SK-N-MC (cell line): ENCODE data around the gene MYCBPAP.

Source experiments
- DNase-seq: peaks from one replicate; pipeline ENCODE4 v3.0.0-alpha.2; 2011; ENCODE audit warnings: low read depth, low spot score
- H3K27ac ChIP-seq: fragments of 200-600 bp; sonication (generic); 2 replicates; pipeline ENCODE4 v1.5.1; 2016; ENCODE audit warnings: mixed run types
- H3K36me3 ChIP-seq: fragments of 200-600 bp; sonication (generic); 2 replicates; pipeline ENCODE4 v1.6.1; 2017; ENCODE audit warnings: antibody characterized with exemption, low read length, mixed read lengths; ENCODE audit not compliant: insufficient read depth
- H3K4me3 ChIP-seq: fragments of 200-600 bp; sonication (generic); 2 replicates; pipeline ENCODE4 v1.5.1; 2016
- H3K9ac ChIP-seq: fragments of 200-600 bp; sonication (generic); 2 replicates; pipeline ENCODE4 v1.8.0; 2017; ENCODE audit warnings: mixed run types, mixed read lengths; ENCODE audit not compliant: insufficient read length
- H3K9me3 ChIP-seq: fragments of 200-600 bp; sonication (generic); 2 replicates; pipeline ENCODE4 v1.6.1; 2017; ENCODE audit warnings: low read depth, mild to moderate bottlenecking, antibody characterized with exemption, low read length, moderate library complexity, mixed read lengths
- EZH2 ChIP-seq: fragments of 200-600 bp; sonication (generic); IDR thresholded peaks from one replicate; pipeline ENCODE4 v1.6.1; 2017; ENCODE audit warnings: antibody characterized with exemption
- FOXP2 ChIP-seq: optimal IDR thresholded peaks from 2 replicates; pipeline ENCODE3; 2011; ENCODE audit warnings: mild to moderate bottlenecking, moderate library complexity; ENCODE audit not compliant: insufficient read depth; ENCODE audit errors: extremely low read length, control extremely low read depth
- POLR2AphosphoS5 ChIP-seq: IDR thresholded peaks from 2 replicates; pipeline ENCODE4 v1.6.1; 2012; ENCODE audit warnings: mild to moderate bottlenecking, low read depth, low read length, borderline replicate concordance

Gene MYCBPAP

DNA sequence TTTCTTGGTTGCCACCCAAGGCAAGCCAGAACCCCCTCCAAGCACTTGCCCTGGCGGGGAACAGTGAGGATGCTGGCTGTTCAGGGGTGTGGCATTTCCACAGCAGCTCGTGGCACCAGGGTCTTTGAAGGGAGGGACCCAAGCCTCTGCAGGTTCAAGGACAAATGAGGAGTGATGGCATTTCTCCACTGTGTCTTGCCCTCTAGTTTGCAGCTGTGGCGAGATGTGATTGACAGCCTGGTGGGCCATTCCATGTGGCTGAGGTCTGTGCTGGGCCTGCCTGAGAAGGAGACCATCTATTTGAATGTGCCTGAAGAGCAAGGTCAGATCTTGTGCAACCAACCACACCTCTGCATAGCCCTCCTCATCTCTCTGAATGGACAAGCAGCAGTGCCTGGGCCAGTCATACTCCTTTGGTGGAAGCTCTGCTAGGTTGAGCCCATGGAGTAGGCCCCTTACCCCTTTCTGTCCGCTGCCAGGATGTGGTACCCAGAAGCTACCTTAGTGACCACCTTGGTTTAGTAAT lies 19.8 kb downstream of the MYCBPAP start:
- Histone ChIP-seq H3K27ac (no peak overlapping the region), H3K36me3 (no peaks in the 10 kb centered on the region), H3K9me3 (no peaks in the 10 kb centered on the region), H3K9ac (no peak overlapping the region), H3K4me3 (no peak overlapping the region)
- TF ChIP-seq FOXP2 (no peak), POLR2AphosphoS5 (no peak), EZH2 (no peak)
- DNase-seq = no peak

DNA sequence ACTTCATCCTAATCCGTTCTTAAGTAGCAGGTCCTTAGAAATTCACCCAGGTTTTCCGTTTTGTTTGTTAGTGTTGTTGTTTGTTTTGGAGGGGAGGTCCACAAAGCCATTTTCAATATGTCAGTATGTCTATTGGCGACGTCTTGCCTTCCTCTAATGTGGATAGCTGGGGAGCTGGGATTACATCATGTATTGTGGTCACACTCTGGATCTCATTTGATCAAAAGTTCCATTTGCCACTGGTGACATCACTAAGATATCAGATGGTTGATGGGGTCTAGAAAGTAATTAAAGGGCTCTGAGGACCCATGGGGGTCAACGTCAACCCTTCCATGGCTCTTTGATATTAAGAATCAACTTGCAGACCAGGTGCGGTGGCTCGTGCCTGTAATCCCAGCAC lies 21.6 kb downstream of the MYCBPAP start:
- no peak overlapping the region for H3K27ac ChIP-seq
- H3K36me3 ChIP-seq = no peaks in the 10 kb centered on the region
- no peaks in the 10 kb centered on the region for H3K9me3 ChIP-seq
- no peak overlapping the region for H3K4me3 ChIP-seq
- no peak for TF ChIP-seq FOXP2
- no peak for TF ChIP-seq EZH2
- TF ChIP-seq POLR2AphosphoS5 = no peak
- DNase-seq = no peak
- no peak overlapping the region for H3K9ac ChIP-seq

DNA sequence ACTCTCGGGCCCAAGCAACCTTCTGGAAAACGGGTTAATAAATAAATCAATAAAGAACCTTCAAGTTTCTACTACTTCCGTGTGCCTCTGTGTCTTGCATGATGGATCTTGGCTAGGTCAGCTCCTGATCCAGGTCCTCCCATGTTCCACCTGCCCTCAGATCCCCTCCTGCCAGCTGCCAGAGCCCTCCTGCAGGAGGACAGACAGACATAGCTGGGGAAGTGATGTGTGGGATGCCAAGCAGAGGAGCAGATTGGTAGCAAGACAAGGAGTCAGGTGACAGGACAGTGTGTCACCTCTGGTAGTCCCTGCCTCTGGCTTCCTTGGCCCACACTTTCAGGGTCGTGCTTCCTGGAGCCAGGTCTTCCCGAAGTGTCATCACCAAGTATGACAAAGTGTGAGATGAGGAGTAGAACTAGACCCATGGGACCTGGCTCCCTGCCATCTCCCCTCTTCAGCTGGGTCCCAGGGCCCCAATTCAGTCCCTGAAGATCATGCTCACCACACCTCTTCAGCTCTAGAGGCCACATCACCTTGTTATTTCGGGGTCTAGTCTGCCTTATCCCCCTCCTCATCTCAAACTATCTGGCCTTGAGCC lies 23.3 kb downstream of the MYCBPAP start:
- H3K36me3 ChIP-seq = no peaks in the 10 kb centered on the region
- no peaks in the 10 kb centered on the region for H3K9me3 ChIP-seq
- no peak overlapping the region for H3K9ac ChIP-seq
- H3K27ac ChIP-seq = no peak overlapping the region
- TF ChIP-seq EZH2 (no peak), POLR2AphosphoS5 (no peak), FOXP2 (no peak)
- H3K4me3 ChIP-seq = no peak overlapping the region
- no peak for DNase-seq

DNA sequence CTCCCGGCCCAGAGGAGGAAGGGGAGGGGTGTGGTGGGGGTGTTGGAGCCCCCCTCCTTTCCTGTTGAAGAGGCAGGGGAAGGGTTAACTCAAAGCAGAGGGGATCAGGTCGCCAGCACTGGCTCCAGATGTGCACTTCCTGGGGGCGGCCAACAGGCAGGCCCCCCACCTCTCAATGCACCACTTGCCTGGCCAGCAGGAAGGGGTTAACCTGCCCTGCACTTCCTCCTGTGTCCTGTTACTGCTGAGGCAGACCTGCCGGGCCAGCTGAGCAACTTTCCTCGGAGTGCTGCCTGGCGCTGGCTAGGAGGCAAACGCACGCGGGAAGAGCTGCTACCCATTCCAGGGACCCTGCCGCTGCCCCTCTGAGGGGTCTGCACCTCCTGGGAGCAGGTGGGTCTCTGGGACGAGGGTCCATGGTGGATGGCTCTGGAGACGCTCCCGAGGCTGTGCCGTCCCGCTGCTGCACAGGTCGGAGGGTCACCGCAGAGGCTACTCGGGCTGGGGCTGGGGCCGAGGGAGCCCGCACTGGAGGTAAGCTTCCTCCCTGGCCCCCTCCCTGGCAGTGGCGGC lies 24.3 kb downstream of the MYCBPAP start, which contains the start of gene EPN3:
Gene EPN3 (plus strand): TSS at position 284 of the 573 bp plus-strand sequence. CDS start 3,822 bp downstream, outside the sequence.
- no peaks in the 10 kb centered on the region for H3K9me3 ChIP-seq
- no peak within 1 kb of the TSS for H3K27ac ChIP-seq
- DNase-seq = no peak
- TF ChIP-seq EZH2 (no peak), FOXP2 (no peak), POLR2AphosphoS5 (no peak)
- peak within 1 kb of the TSS; percentile 48; the same call in 1 of the 2 replicates for H3K4me3 ChIP-seq
- H3K36me3 ChIP-seq = no peaks in the 10 kb centered on the region
- H3K9ac ChIP-seq = no peak within 1 kb of the TSS

DNA sequence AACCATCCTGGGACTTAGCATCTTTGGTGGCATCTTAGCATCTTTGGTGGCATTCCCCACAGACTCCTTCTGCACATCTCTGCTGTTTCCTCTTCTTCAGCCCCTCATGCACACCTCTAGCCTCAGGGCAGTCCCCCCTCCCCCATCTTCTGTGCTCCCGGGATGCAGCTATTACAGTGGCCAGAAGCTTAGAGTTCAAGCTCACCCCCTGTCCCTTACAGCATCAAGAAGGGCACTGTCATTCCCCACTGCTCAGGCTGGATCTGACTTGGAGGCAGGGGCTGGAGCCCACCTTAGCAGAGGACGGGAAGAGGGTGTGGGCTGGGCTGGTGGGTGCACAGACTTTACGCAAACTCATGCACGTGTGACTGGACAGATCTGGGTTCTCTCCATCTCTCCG lies 24.9 kb downstream of the MYCBPAP start:
- Histone ChIP-seq H3K9ac (no peak overlapping the region), H3K36me3 (no peaks in the 10 kb centered on the region), H3K4me3 (no peak overlapping the region), H3K9me3 (no peaks in the 10 kb centered on the region), H3K27ac (no peak overlapping the region)
- TF ChIP-seq FOXP2 = no peak
- TF ChIP-seq POLR2AphosphoS5 = no peak
- no peak for TF ChIP-seq EZH2
- DNase-seq = no peak

DNA sequence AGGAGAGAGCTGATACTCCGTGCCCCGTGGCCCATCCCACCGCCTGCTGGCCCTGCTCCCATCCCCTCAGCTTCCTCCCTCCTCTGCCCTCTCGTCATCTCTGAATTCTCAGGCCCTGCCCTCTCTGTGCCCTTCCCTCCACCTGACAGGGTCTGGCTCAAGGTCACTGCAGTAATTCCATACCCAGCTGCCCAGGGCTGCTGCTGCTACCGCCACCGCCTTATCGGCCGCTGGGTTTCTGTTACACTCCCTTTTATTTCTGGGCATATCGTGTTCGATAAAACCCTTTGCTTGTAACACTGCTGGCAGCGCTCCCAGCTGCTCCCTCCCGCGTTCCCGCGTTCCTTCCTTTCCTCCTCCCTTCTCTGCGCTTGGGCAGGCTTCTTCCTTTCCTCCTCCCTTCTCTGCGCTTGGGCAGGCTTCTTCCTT lies 25.5 kb downstream of the MYCBPAP start:
- H3K4me3 ChIP-seq = peak overlapping the region; percentile 48
- DNase-seq = no peak
- no peaks in the 10 kb centered on the region for H3K36me3 ChIP-seq
- H3K27ac ChIP-seq = no peak overlapping the region
- H3K9me3 ChIP-seq = no peaks in the 10 kb centered on the region
- no peak overlapping the region for H3K9ac ChIP-seq
- TF ChIP-seq POLR2AphosphoS5 (no peak), EZH2 (no peak), FOXP2 (no peak)

DNA sequence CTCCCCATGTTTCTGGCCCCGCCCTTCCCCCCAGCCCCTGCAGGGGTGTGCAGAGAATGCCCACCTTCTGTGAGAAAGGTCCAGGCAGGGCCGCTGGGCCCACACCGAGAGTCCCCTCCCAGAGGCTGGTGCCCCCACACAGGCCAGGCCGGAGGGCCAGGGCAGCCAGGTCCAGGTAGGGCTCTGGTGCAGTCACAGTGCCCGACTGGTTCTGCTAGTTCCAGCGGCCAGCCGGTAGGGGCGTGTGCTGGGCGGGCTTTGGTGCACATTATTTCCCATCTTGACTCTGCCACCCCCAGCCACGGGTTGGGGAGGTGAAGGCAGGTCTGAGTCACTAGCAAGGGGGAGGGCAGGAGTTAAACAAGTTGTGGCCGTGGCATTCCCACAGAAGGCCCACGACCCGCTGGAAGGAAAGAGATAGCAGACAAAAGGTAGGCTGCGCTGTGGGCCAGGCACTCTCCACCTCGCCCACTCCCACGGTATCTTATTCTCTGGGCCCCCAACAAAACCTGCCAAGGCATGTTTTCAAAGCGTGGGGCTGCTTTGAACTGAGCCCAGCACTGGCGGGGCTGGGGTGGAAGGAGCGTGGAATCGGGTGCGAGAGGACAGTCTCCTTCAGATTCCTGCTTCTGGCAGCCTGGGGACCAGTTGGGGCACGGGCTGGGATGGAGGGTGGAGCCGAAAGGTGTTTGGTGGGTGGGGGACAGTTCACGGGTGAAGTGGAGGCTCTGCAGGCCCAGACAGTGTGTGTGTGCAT lies 26.2 kb downstream of the MYCBPAP start:
- DNase-seq = no peak
- Histone ChIP-seq H3K9ac (no peak overlapping the region), H3K4me3 (no peak overlapping the region), H3K9me3 (no peaks in the 10 kb centered on the region), H3K27ac (no peak overlapping the region), H3K36me3 (no peaks in the 10 kb centered on the region)
- TF ChIP-seq FOXP2 (no peak), EZH2 (no peak), POLR2AphosphoS5 (no peak)

DNA sequence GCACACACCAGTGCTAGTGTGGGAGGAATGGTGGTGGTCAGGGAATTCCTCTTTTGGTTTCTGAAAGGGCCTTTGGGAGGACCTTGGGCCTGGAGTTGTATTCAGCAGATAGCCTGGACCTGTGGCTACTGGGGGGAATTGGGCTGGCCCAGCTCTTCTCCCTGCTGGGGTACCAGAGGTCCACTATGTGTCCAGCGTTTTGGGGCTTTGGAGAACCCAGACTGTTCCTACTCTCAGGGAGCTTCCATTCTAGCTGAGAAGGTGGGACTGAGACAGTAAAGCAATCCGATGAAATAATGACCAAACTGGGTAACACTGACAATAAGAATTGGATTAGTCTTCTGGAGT lies 26.7 kb downstream of the MYCBPAP start:
- TF ChIP-seq EZH2 = no peak
- no peak for TF ChIP-seq FOXP2
- no peak for TF ChIP-seq POLR2AphosphoS5
- H3K4me3 ChIP-seq = no peak overlapping the region
- H3K9ac ChIP-seq = no peak overlapping the region

DNA sequence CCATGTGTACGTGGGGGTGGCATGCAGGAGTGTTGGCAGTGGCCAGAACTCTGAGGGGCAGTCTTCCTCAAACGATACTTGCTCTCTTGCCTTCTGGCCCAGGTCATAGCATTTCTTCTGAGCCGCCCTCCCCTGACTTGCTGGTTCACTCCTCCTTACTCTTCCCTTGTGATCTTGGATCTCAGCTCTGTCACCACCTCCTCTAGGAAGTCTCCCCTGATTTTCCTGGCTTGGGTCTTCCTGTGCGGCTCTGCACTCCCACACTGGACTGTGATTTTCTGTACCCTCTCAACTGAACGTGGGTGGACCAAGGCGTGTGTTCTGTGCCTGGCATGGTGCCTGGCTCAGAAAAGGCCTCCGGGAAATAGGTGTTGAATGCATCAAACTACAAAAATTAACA lies 27.2 kb downstream of the MYCBPAP start:
- Histone ChIP-seq H3K9me3 (no peaks in the 10 kb centered on the region), H3K27ac (no peak overlapping the region), H3K9ac (no peak overlapping the region), H3K36me3 (no peaks in the 10 kb centered on the region), H3K4me3 (no peak overlapping the region)
- no peak for TF ChIP-seq POLR2AphosphoS5
- TF ChIP-seq FOXP2 = no peak
- TF ChIP-seq EZH2 = no peak
- no peak for DNase-seq

More for the DNA sequence above, 26.7 kb downstream of the MYCBPAP start:
- H3K36me3 ChIP-seq = no peaks in the 10 kb centered on the region
- H3K27ac ChIP-seq = no peak overlapping the region
- no peak for DNase-seq
- no peaks in the 10 kb centered on the region for H3K9me3 ChIP-seq
